ENCODE results near the gene PWP2.

- TF ChIP-seq GABPA (IDR thresholded peaks at IDR 0.05 in 1 of 2, conservative IDR thresholded peaks at IDR 0.05 in 1 of 2) (no peak), JUND (IDR thresholded peaks at IDR 0.05) (no peak), FOXA1 (IDR thresholded peaks at IDR 0.05) (no peak), EGR1 (IDR thresholded peaks at IDR 0.05; ENCODE audit: low read depth in 2 of 2) (no peak), SP1 (IDR thresholded peaks at IDR 0.05) (no peak), TAF1 (conservative IDR thresholded peaks at IDR 0.05) (no peak), YY1 (IDR thresholded peaks at IDR 0.05) (no peak), HNF4A (conservative IDR thresholded peaks at IDR 0.05) (no peak), REST (IDR thresholded peaks at IDR 0.05) (no peak), NR2F2 (IDR thresholded peaks at IDR 0.05) (no peak), RAD21 (IDR thresholded peaks at IDR 0.05) (no peak)
- TF ChIP-seq, protein P1, sequence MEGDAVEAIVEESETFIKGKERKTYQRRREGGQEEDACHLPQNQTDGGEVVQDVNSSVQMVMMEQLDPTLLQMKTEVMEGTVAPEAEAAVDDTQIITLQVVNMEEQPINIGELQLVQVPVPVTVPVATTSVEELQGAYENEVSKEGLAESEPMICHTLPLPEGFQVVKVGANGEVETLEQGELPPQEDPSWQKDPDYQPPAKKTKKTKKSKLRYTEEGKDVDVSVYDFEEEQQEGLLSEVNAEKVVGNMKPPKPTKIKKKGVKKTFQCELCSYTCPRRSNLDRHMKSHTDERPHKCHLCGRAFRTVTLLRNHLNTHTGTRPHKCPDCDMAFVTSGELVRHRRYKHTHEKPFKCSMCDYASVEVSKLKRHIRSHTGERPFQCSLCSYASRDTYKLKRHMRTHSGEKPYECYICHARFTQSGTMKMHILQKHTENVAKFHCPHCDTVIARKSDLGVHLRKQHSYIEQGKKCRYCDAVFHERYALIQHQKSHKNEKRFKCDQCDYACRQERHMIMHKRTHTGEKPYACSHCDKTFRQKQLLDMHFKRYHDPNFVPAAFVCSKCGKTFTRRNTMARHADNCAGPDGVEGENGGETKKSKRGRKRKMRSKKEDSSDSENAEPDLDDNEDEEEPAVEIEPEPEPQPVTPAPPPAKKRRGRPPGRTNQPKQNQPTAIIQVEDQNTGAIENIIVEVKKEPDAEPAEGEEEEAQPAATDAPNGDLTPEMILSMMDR (IDR thresholded peaks at IDR 0.05; ENCODE audit: low read depth, low read length, missing input control), result no peak
- TF ChIP-seq, protein P2, sequence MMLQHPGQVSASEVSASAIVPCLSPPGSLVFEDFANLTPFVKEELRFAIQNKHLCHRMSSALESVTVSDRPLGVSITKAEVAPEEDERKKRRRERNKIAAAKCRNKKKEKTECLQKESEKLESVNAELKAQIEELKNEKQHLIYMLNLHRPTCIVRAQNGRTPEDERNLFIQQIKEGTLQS (IDR thresholded peaks at IDR 0.05), result no peak
Observed at GRCh38 chr21:44088401-44088780, 18.8 kb upstream of the PWP2 start.

Measured in liver (tissue), 3 donors.